ENCODE data around the gene PCGF2. TPM values are rescaled to one million over a fixed set of nuclear protein-coding genes. Genes with fewer than 3 reads are reported as not detected.

The PCGF2 gene
- total RNA-seq, 1 experiment from 2014 or later = 95.1 TPM

- Mint-ChIP-seq H3K4me1 (ENCODE audit: low read depth, unreplicated experiment) (peaks cover 24% of the 10 kb centered on the region), H3K9me3 (ENCODE audit: unreplicated experiment) (no peaks in the 10 kb centered on the region), H3K27ac (ENCODE audit: unreplicated experiment) (peak overlapping the region; percentile 81), H3K4me3 (ENCODE audit: unreplicated experiment) (peak overlapping the region; percentile 95), H3K36me3 (ENCODE audit: insufficient read depth, unreplicated experiment) (peaks cover 25% of the 10 kb centered on the region), H3K27me3 (ENCODE audit: insufficient read depth, unreplicated experiment) (no peaks in the 10 kb centered on the region)
- ChIA-PET POLR2A (no interaction called here), CTCF (no interaction called here)
- H3K9me3 ChIP-seq = no peaks in the 10 kb centered on the region
- H3K4me1 ChIP-seq = peaks cover 39% of the 10 kb centered on the region
- H3K4me3 ChIP-seq (ENCODE audit: low read depth, low read length) = peak overlapping the region; percentile 71
- DNase-seq = peak; percentile 89 to 92
- H3K36me3 ChIP-seq (ENCODE audit: control insufficient read depth, insufficient read depth, low read length) = no peaks in the 10 kb centered on the region
- TSS peak; percentile 83 for BruUV-seq (replicated peaks)
- intact Hi-C loops (cut with micrococcal nuclease; ENCODE audit: unreplicated experiment) = loop anchor here (2.0 to 10.0 kb wide), 2 partner anchors 16 to 988 kb away; no protein-coding TSS in a partner anchor
- no peak for TF ChIP-seq CTCF (IDR thresholded peaks at IDR 0.05; ENCODE audit: insufficient read depth in 1 of 2, low read depth in 1 of 2, low read length in 1 of 2, severe bottlenecking in 1 of 2, unreplicated experiment in 1 of 2)
- no peaks in the 10 kb centered on the region for H3K27me3 ChIP-seq (replicated peaks; ENCODE audit: control insufficient read depth, insufficient read depth, low read length)
Measured at GRCh38 chr17:38702166-38702915, 45.8 kb downstream of the PCGF2 start.

- Histone ChIP-seq H3K4me1 (peaks cover 39% of the 10 kb centered on the region), H3K36me3 (ENCODE audit: control insufficient read depth, insufficient read depth, low read length) (no peaks in the 10 kb centered on the region), H3K4me3 (ENCODE audit: low read depth, low read length) (peak overlapping the region; percentile 62), H3K27me3 (replicated peaks; ENCODE audit: control insufficient read depth, insufficient read depth, low read length) (no peaks in the 10 kb centered on the region), H3K9me3 (no peaks in the 10 kb centered on the region)
- ChIA-PET CTCF (no interaction called here), POLR2A (no interaction called here)
- H3K27ac Mint-ChIP-seq (ENCODE audit: unreplicated experiment) = peak overlapping the region; percentile 81
- peaks cover 28% of the 10 kb centered on the region for H3K4me1 Mint-ChIP-seq (ENCODE audit: low read depth, unreplicated experiment)
- intact Hi-C loops (cut with micrococcal nuclease; ENCODE audit: unreplicated experiment) = loop anchor here (2.0 to 10.0 kb wide), 2 partner anchors 17 to 987 kb away; no protein-coding TSS in a partner anchor
- no peaks in the 10 kb centered on the region for H3K27me3 Mint-ChIP-seq (ENCODE audit: insufficient read depth, unreplicated experiment)
- no TSS peak for BruUV-seq (replicated peaks)
- H3K36me3 Mint-ChIP-seq (ENCODE audit: insufficient read depth, unreplicated experiment) = peaks cover 25% of the 10 kb centered on the region
- no peak for TF ChIP-seq CTCF (IDR thresholded peaks at IDR 0.05; ENCODE audit: insufficient read depth in 1 of 2, low read depth in 1 of 2, low read length in 1 of 2, severe bottlenecking in 1 of 2, unreplicated experiment in 1 of 2)
- peak in 1 of 2 experiments; percentile 58 for DNase-seq
- peak overlapping the region; percentile 95 for H3K4me3 Mint-ChIP-seq (ENCODE audit: unreplicated experiment)
- no peaks in the 10 kb centered on the region for H3K9me3 Mint-ChIP-seq (ENCODE audit: unreplicated experiment)
Measured at GRCh38 chr17:38701504-38702165, 46.5 kb downstream of the PCGF2 start.

GRCh38 chr17:38698760-38699159 is 49.4 kb downstream of the PCGF2 start:
- Mint-ChIP-seq H3K4me3 (ENCODE audit: unreplicated experiment) (no peak overlapping the region), H3K36me3 (ENCODE audit: insufficient read depth, unreplicated experiment) (peaks cover 11% of the 10 kb centered on the region), H3K9me3 (ENCODE audit: unreplicated experiment) (no peaks in the 10 kb centered on the region), H3K27me3 (ENCODE audit: insufficient read depth, unreplicated experiment) (no peaks in the 10 kb centered on the region), H3K27ac (ENCODE audit: unreplicated experiment) (no peak overlapping the region), H3K4me1 (ENCODE audit: low read depth, unreplicated experiment) (peaks cover 37% of the 10 kb centered on the region)
- BruUV-seq (replicated peaks) = no TSS peak
- intact Hi-C loops (cut with micrococcal nuclease; ENCODE audit: unreplicated experiment) = no loop called here
- H3K36me3 ChIP-seq (ENCODE audit: control insufficient read depth, insufficient read depth, low read length) = no peaks in the 10 kb centered on the region
- H3K4me3 ChIP-seq (ENCODE audit: low read depth, low read length) = no peak overlapping the region
- POLR2A ChIA-PET = interaction anchor here (0.9 kb wide), 1 partner anchor 55 kb away, joined by 4 read pairs; no protein-coding TSS in a partner anchor
- peaks cover 54% of the 10 kb centered on the region for H3K4me1 ChIP-seq
- no peaks in the 10 kb centered on the region for H3K27me3 ChIP-seq (replicated peaks; ENCODE audit: control insufficient read depth, insufficient read depth, low read length)
- no peaks in the 10 kb centered on the region for H3K9me3 ChIP-seq
- CTCF ChIA-PET = no interaction called here
- TF ChIP-seq CTCF (IDR thresholded peaks at IDR 0.05; ENCODE audit: insufficient read depth in 1 of 2, low read depth in 1 of 2, low read length in 1 of 2, severe bottlenecking in 1 of 2, unreplicated experiment in 1 of 2) = no peak
- no peak for DNase-seq
